Measurements from ENCODE around the gene VWA3B.
A peak's percentile ranks its signal among the peaks of the same experiment; 100 is the strongest.
"Not testable (repeated sequence)": the region's sequence is repeated elsewhere in the genome, so short reads cannot be mapped to it uniquely, and the experiment has no call there.

The VWA3B gene

GRCh38 chr2:98240786-98241398, 153.9 kb downstream of the VWA3B start:
- H3K27ac ChIP-seq: no peak overlapping the region
- no peak for DNase-seq (ENCODE audit: low read depth, low spot score)

GRCh38 chr2:98241592-98241991, 154.6 kb downstream of the VWA3B start:
- no peak overlapping the region for H3K27ac ChIP-seq
- DNase-seq (ENCODE audit: low read depth, low spot score): no peak

GRCh38 chr2:98242003-98242402, 155.0 kb downstream of the VWA3B start:
- H3K27ac ChIP-seq: no peak overlapping the region
- no peak for DNase-seq (ENCODE audit: low read depth, low spot score)

DNA sequence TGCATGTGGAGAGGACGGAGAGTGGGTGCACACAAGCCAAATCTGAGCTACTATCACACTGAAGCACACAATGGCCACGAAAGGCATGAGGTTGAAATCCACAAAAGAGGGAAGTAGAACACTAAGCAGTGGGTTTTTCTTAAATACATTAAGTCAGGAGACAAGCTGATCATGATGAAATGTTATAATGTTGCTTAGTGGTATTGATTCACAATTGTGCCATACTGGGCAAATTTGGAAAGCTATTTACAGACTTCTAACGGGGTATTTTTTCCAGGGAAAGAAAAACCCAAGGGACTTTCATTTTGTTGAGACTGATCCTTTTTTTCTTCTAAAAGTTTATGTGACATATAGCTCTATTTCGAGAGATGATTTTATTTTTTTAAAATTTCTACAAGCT, 158.5 kb downstream of the VWA3B start:
- no peak overlapping the region for H3K27ac ChIP-seq
- DNase-seq (ENCODE audit: low read depth, low spot score): no peak

- no peak for DNase-seq (ENCODE audit: low read depth, low spot score)
Measured at GRCh38 chr2:98247383-98247782, 160.4 kb downstream of the VWA3B start.

DNA sequence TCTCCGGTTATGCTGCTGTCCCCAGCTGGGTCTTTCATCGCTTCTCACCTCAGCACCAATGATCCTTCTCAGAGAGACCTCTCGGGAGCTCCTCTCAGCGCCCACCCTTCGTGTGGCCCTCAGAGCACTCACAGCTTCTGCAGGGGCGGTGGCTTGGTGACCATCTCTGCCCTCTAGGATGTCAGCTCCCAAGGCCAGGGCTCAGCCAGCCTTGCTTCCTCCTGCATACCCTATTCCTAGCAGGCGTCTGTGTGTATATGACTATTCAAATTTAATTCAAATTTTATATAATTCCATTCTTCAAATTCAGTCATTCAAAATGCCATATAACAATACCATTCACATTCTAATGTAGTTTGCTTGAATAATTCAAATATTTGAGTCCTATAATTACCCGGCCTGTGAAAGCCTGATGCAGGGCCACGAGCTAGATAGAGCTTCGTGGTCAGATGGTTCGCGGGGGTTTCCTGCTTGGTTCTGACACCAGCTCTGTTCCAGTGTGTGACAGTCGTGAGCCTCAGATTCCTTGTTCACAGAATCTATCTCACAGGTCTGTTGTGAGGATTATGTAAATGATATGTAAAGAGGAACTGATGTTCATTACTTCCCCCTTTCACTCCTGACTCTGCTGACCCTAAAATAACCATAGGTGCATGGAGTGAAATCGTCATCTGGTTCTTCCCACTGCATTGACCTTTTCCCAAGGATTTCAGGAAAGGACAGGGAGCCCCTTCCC, 165.2 kb downstream of the VWA3B start:
- DNase-seq (ENCODE audit: low read depth, low spot score): no peak
- no peak overlapping the region for H3K27ac ChIP-seq

More at GRCh38 chr2:98247383-98247782, 160.4 kb downstream of the VWA3B start:
- no peak overlapping the region for H3K27ac ChIP-seq

DNA sequence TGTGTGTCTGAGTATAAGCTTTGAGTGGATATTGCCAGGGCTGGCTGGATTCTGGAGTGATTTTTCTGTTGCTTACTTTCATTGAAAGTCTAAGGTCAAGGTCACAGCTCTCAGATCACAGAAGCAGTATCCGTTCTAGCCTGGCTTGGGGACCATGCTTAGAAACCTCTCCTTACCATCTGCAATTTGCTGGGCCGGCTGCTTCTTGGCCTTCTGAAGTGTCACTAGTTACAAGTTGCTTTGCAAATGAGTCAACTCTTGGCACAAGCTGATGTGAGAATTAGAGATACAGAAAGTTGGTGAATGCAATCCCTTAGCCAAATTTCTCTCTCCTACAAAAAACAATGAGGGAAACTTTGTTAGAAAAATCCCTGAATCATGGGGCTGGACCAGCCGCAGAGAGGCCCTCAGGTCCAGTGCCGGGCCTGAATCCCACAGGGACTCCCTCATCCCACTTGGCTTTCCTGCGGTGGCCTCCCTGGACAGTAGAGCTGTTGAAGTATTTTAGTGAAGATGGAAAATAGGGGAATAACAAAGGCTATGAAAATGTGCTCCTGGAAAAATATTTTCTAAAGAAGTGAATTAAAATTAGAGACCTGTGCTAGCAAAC, 166.6 kb downstream of the VWA3B start:
- no peak overlapping the region for H3K27ac ChIP-seq
- no peak for DNase-seq (ENCODE audit: low read depth, low spot score)

GRCh38 chr2:98254504-98255059, 167.6 kb downstream of the VWA3B start:
- DNase-seq (ENCODE audit: low read depth, low spot score): no peak
- H3K27ac ChIP-seq: no peak overlapping the region

GRCh38 chr2:98258906-98259305, 171.9 kb downstream of the VWA3B start:
- no peak overlapping the region for H3K27ac ChIP-seq
- no peak for DNase-seq (ENCODE audit: low read depth, low spot score)

DNA sequence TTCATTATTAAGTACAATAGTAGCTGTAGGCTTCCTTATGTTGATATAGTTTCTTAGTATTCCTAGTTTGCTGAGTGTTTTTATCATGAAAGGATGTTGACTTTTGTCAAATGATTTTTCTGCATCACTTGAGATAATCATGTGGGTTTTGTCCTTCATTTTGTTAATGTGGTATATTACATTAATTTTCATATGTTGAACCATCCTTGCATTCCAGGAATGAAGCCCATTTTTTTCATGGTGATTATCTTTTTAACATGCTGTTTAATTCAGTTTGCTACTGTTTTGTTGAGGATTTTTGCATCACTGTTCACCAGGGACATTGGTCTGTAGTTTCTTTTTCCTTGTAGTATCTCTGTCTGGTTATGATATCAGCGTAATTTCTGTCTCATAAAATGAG, 176.4 kb downstream of the VWA3B start:
- H3K27ac ChIP-seq: no peak overlapping the region
- DNase-seq (ENCODE audit: low read depth, low spot score): no peak

DNA sequence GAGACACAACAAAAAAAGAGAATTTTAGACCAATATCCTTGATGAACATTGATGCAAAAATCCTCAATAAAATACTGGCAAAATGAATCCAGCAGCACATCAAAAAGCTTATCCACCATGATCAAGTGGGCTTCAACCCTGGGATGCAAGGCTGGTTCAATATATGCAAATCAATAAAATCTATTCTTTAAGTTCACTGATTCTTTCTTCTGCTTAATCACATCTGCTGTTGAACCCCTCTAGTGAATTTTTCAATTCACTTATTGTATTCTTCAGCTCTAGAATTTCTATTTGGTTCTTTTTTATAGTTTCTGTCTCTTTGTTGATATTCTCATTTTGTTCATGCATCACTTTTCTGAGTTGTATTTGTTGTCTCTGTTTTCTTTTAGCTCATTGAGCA, 181.3 kb downstream of the VWA3B start:
- not testable (repeated sequence) for H3K27ac ChIP-seq; DNase-seq (ENCODE audit: low read depth, low spot score)

GRCh38 chr2:98269274-98269673, 182.3 kb downstream of the VWA3B start:
- H3K27ac ChIP-seq: no peak overlapping the region
- DNase-seq (ENCODE audit: low read depth, low spot score): no peak

DNA sequence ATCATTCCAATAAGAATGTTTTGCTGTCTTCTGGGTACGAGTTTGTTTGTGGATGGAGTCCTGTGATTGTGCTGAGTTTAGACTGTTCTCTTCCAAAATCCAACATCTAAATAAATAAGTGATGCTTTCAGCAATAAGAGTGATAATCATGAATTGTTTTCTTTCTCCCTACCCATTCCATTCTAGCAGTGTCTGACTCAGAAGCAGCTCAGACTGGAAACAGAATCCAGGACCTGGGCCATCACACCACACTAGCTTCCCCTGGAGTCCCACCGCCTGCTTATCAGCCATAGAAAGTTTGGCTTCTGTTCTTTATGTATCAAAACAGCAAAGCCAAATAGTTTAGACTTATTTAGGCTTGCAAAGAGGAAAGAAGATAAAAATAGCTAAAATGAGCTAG, 182.9 kb downstream of the VWA3B start:
- no peak for DNase-seq (ENCODE audit: low read depth, low spot score)

DNA sequence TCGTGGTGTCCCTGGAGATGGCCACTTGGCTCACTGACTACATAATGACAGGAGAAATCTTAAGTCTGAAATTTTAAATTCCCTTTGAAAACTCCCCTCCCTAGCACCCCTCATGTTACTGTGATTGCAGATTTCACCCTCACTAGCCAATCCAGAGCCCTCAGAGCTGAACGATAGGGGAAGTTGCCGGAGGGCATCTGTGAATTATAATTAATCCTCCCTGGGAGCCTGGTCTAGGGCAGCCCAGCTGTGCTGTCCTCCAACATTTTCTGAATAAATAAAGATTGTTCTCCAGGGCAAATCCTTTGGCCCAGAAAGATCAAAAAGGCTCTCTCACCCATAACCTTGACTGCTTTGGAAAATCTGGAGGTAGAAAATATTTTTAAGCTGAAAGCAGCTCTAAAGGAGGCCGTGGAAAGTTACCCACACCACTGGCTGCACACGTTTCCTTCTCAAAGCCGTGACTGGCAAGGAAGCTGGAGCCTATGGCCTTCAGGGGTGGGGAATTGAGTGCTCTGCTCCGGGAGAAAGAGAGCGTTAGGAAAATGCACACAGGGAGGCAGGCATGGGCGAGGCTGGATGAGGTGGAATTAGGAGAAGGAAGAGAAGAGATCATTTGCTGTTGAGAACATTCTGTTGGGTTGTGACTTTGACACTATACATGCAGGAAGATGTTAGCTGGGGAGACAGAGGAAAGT, 190.3 kb downstream of the VWA3B start:
- no peak overlapping the region for H3K27ac ChIP-seq
- no peak for DNase-seq (ENCODE audit: low read depth, low spot score)

More for the DNA sequence above, 182.9 kb downstream of the VWA3B start:
- no peak overlapping the region for H3K27ac ChIP-seq

DNA sequence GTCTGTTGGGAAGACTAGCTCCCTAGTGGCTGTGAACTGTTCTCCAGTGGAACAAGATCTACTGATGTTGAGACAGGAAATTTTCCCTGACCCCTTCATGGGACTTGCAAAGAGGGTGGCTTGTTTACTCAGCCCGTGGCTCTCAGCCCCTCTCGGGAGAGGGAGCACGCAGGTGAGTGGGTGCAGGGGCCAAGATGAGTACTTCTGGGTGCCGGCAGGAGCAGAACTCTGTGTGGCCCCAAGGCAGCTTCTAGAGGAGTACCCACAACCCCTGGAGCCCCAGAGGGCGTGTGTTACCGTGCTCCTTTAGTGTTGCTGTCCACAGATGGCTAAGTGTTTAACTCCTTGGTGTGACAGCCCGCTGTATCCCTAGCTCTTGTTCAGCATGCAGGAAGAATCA, 191.1 kb downstream of the VWA3B start:
- H3K27ac ChIP-seq: no peak overlapping the region
- no peak for DNase-seq (ENCODE audit: low read depth, low spot score)

DNA sequence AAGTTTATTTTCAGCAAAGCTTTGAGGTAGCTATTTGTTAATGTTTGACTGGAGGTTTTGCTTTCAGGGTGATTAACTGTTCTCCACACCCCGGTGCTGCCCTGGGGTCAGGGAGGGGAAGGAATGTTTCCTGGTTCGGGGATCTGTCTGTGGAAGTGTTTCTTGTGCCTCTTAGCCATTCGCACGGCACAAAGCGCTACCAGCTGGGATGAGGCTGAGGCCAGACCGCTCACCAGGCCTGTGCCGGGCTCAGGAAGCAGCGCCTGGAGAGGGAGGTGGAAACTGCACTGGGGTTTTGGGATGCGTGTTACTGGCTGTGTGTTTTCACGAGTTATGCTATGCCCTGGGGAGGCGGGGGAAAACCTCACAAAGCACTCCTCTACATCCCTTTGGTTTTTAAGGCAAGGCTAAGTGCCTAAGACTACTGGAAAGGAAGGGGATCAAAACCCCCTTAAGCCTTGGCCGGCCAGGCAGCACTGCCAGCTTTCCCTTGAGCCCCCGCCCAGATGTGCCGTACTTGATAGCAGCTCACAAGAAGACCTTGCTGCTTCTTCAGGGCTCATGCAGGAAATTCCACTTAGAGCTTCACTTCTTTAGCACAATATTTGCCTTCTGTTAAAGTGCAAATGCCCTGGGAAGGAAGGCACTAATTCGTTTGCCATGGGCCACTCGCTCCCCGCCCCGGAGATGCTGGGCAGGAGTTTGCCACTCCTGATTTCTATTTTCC, 193.6 kb downstream of the VWA3B start:
- peak; percentile 53 for DNase-seq (ENCODE audit: low read depth, low spot score)

GRCh38 chr2:98281607-98282006, 194.6 kb downstream of the VWA3B start:
- no peak for DNase-seq (ENCODE audit: low read depth, low spot score)
- H3K27ac ChIP-seq: no peak overlapping the region

More for the DNA sequence above, 193.6 kb downstream of the VWA3B start:
- H3K27ac ChIP-seq: peak overlapping the region; percentile 27

DNA sequence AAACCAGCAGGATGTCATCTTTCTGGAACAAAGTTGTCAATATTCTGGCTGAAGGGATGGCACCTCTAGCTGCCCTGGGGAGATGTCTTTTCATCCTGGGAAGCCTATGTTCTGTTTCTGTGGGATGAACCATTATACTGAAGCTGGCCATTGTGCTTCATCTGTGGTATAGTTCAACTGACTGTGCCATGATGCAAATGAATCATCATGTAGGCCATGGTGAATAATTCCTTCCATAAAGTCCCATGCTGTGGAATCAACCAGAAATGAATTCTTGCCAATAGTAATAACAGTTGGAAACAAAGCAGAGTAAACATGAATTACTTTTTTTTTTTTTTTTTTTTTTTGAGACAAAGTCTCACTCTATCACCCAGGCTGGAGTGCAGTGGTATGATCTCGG, 195.1 kb downstream of the VWA3B start:
- peak; percentile 37 for DNase-seq (ENCODE audit: low read depth, low spot score)
- H3K27ac ChIP-seq: no peak overlapping the region

GRCh38 chr2:98293030-98293429, 206.1 kb downstream of the VWA3B start:
- DNase-seq (ENCODE audit: low read depth, low spot score): no peak
- no peak overlapping the region for H3K27ac ChIP-seq
